Measurements from ENCODE around the gene DNMT3A.

DNMT3A gene

GRCh38 chr2:25340181-25340921, 1.4 kb downstream of the DNMT3A start:
- H3K4me3 ChIP-seq (replicated peaks in 1 of 2; ENCODE audit: low read depth in 2 of 2, low read length in 2 of 2) = peak overlapping the region; percentile 58 to 62
- DNase-seq (ENCODE audit: low read depth in 2 of 2) = no peak
- no peak for TF ChIP-seq CTCF (IDR thresholded peaks at IDR 0.05; ENCODE audit: low read depth, low read length)

- no peak overlapping the region for H3K4me3 ChIP-seq (replicated peaks in 1 of 2; ENCODE audit: low read depth in 2 of 2, low read length in 2 of 2)
- TF ChIP-seq CTCF (IDR thresholded peaks at IDR 0.05; ENCODE audit: low read depth, low read length) = no peak
- no peak for DNase-seq (ENCODE audit: low read depth in 2 of 2)
Measured at GRCh38 chr2:25339791-25340180, 1.9 kb downstream of the DNMT3A start.

GRCh38 chr2:25339211-25339674, 2.5 kb downstream of the DNMT3A start:
- no peak overlapping the region for H3K4me3 ChIP-seq (replicated peaks in 1 of 2; ENCODE audit: low read depth in 2 of 2, low read length in 2 of 2)
- DNase-seq (ENCODE audit: low read depth in 2 of 2) = no peak
- TF ChIP-seq CTCF (IDR thresholded peaks at IDR 0.05; ENCODE audit: low read depth, low read length) = no peak

- H3K4me3 ChIP-seq (replicated peaks in 1 of 2; ENCODE audit: low read depth in 2 of 2, low read length in 2 of 2) = no peak overlapping the region
- no peak for TF ChIP-seq CTCF (IDR thresholded peaks at IDR 0.05; ENCODE audit: low read depth, low read length)
- no peak for DNase-seq (ENCODE audit: low read depth in 2 of 2)
Measured at GRCh38 chr2:25338401-25338800, 3.3 kb downstream of the DNMT3A start.

GRCh38 chr2:25337891-25338290, 3.8 kb downstream of the DNMT3A start:
- no peak for DNase-seq (ENCODE audit: low read depth in 2 of 2)
- no peak for TF ChIP-seq CTCF (IDR thresholded peaks at IDR 0.05; ENCODE audit: low read depth, low read length)
- no peak overlapping the region for H3K4me3 ChIP-seq (replicated peaks in 1 of 2; ENCODE audit: low read depth in 2 of 2, low read length in 2 of 2)

GRCh38 chr2:25337276-25337675, 4.4 kb downstream of the DNMT3A start:
- H3K4me3 ChIP-seq (replicated peaks in 1 of 2; ENCODE audit: low read depth in 2 of 2, low read length in 2 of 2) = no peak overlapping the region
- no peak for DNase-seq (ENCODE audit: low read depth in 2 of 2)
- TF ChIP-seq CTCF (IDR thresholded peaks at IDR 0.05; ENCODE audit: low read depth, low read length) = no peak
